Measurements from ENCODE around the gene TOPBP1.
"Not testable (repeated sequence)": the region's sequence is repeated elsewhere in the genome, so short reads cannot be mapped to it uniquely, and the experiment has no call there.

TOPBP1 gene

DNA sequence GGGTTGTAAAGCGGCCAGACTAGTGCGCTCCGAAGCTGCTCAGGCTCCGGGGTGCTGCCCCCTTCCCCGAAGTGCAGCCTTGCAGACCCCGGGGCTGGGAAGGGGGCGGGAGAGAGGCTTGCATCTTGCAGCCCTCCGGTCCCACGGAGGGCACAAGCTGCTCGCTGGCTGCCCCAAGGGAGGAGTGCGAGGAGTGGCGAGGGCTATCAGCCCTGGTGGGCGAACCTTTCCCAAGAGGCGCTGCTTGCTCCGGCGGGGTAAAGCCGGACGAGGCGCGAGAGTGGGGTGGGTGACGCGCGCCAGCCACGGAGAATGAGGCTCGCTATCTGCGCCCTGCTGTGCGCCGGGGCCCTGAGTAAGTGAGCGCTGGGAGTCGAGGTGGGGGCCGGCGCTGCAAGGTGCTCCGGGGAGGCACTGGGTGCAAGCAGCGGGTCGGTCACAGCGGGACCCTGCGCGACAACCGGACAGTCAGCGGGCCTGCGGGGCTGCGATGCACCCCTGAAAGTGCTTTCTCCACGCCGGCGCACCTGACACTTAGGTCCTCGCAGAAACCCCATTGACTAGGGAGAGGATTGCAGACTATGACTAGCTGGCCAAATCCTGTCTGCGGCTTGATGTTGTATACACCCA is 12.7 kb upstream of the TOPBP1 start:
- no peak for DNase-seq (ENCODE audit: low read depth)

DNA sequence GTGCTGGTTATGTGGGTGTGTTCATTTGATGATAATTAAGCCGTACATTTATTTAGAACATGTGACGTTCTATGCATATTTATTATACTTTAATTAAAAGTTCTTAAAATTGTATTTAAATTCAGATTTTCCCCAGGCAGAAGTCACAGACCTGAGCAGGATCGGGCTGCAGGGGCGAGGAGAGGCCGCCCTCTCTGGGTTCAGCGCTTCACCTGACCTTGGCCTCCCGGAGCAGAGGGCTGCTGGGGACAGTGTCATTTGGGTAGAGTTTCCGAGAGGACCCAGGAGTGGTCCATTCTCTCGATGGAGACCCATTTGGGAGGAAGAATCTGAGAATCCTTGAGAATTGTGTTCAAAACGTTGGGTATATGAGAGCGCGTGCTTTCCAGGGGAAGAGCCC is 12.0 kb upstream of the TOPBP1 start:
- no peak for DNase-seq (ENCODE audit: low read depth)

DNA sequence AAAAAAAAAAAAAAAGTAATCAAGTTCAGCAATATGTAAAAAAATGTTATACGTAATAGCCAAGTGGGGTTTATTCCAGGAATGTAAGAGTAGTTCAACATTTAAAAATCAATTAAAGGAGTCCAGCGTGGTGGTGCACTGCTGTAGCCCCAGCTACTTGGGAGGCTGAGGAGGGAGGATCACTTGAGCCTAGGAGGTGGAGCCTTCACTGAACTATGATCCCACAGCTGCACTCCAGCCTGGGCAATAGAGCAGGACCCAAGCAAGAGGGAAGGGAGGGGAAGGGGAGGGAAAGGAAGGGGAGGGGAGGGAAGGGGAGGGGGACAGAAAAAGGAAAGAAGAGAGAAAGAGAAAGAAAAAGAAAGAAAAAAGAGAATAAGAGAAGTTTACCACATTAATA is 10.7 kb upstream of the TOPBP1 start:
- DNase-seq (ENCODE audit: low read depth) = no peak

DNA sequence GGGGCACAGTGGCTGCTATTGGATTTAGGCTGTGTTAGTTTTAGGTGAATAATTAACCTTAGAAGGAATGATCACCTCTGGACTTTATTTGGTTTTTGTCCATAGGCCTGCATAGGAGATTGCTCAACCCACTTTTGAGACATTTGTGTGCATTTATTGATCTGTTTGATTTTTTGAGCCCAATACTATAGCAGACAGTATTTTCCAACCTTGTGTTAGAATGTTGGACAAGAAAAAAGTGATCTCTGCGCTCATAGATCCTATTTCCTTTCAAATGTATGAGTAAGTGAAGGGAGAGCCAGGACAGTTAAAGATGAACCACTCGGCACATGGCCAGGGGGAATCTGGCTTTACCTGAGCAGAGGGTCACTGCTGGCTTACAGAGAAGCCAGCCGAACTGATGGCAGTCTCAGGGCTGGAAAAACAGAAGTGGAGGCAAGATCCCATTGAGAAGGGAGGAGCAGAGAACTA is 8.8 kb upstream of the TOPBP1 start:
- DNase-seq (ENCODE audit: low read depth) = no peak

DNA sequence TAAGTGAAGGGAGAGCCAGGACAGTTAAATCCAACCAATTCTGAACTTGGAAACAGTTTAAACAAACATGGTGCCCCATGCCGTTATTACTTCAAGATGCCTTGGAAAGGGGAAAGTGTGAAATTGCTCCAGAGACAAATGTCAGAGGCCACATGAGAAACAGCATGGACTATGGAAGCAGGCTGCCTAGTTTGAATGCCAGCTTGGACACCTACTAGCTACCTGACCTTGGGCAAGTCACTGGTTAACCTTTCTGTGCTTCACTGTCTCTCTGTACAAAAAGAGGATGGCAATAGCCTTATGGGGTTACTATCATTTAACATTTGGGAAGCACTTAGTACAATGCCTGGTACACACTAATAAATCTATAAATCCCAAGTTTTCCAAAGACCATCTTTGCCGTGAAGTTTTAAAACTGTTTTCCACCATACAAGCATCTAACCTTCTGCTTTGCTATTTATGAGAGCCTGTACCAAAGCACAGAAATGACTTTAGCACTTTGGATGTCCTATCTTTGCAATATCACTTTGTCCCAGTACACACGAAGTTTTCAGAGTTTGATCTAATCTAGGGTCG is 8.3 kb upstream of the TOPBP1 start:
- no peak for DNase-seq (ENCODE audit: low read depth)

DNA sequence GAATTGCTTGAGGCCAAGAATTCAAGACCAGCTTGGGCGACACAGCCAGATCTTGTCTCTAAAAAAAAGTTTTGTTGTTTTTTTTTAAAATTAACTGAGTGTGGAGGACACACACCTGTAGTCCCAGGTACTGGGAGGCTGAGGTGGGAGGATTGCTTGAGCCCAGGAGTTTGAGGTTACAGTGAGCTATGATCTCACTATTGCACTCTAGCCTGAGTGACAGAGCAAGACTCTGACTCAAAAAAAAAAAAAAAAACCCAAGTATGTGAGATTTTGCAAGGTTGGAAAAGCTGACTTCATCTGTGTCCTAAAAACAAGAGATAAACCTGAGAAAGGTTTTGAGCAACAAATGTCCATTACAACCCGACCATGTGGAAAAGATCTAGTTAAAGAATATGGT is 5.4 kb upstream of the TOPBP1 start:
- DNase-seq (ENCODE audit: low read depth) = no peak

DNA sequence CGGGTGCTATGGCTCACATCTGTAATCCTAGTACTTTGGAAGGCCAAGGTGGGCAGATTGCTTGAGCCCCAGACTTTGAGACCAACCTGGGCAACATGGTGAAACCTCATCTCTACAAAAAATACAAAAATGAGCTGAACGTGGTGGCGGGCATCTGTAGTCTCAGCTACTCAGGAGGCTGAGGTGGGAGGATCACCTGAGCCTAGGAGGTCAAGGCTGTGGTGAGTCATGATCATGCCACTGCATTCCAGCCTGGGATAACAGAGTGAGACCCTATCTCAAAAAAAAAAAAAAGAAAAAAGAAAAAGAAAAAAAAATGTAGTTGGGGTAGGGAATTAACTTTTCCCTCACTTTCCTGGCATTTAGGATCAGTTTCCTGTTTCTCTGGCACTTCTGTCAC is 3.4 kb upstream of the TOPBP1 start:
- not testable (repeated sequence) for DNase-seq (ENCODE audit: low read depth)

DNA sequence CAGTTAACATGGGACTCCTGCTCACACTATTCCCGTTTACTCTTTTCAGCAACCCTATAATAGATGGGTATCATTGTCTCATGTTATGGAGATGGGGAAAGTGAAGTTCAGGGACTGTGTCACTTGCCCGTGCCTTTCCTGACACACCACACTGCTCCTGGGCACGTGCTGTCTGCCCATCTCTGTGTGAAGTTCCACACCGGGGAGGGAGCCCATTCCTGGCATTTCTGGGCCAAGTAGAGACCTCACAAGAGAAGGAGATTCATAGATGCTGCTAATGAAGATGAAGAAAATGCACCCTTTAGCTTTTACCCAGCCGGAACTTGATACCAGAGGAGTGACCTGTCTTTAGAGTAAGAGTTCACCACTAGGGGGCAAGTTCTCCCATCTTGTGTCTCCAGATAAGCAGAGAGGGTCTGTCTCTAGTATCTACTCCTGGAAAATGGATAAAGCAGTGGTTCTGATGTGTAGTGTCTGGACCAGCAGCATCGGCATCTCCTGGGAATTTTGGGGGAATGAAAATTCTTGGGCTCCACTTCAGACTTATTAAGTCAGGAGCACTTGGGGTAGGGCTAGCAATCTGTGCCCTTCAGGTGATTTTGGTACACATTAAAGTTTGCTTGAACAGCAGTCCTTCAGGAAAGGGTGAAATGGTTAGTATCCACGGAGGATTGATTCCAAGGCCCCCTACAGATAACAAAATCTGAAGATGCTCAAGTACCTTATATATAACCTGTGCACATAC is 2.0 kb upstream of the TOPBP1 start:
- no peak for DNase-seq (ENCODE audit: low read depth)

DNA sequence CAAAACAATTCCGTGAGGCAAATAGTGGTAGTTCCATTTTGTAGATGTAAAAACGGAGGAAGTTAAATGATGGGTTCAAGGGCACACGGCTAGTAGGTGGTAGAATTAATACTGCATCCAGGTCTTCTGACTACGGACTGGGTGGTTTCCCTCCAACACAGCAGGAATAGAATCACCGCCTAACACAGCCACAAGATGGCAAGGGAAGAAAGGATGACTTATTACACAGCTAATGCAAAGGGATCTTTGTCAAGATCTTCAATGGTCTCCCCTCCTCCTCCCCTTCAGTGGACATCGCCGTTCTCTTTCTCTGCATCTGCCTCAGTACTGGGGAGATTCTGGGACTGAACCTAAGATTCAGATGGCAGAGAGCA is 524 bp upstream of the TOPBP1 start:
- DNase-seq (ENCODE audit: low read depth) = no peak

DNA sequence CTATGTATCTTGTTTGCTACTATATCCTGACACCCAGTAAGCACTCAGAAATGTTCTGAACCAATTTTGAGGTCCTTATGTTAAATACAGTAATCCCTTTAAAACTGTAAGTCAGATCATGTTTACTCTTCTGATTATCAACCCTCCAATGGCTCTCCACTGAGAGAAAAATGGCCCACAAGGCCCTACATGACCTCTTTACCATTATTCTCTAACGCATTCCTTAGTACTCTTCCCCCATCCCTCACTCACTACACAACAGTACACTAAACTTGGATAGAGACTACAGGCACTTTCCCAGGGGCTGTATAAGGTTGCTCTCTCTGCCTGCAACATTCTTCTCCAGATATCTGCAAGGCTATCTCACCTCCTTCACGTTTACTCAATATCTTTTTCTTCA is 1.9 kb downstream of the TOPBP1 start:
- DNase-seq (ENCODE audit: low read depth) = no peak

DNA sequence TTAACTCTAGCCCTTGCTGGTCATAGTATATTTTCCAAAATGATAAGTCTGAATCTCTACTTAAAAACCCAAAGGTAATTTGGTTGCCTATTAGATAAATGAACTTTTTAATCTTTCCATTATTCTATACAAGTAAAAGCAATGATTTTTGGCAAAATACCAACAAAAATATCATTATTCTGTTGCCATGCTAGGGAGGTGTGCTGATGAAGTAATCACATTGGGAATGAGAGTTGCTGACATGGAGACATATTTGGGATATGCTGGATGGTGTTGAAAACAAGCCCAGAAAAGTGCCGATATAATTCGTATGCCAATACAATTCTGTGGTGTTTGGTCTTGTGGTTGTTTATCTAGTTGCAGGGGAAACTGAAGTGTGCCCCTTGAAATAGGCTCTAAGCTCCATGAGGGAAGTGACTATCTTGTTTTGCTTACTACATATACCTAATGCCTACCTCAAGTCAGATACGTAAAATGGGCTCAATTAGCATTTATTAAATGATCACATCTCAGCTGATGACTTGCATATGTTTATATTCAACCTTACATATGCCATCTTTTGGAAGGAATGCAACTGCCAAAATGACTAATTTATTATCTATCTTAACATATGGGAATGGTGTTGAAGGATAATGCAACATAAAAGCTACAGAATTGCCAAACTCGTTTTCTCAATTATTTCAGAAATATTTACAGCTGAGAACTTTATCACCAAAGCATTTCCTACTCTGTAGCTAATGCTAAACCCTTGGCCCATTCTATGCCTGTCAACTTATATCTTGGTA is 5.8 kb downstream of the TOPBP1 start:
- DNase-seq (ENCODE audit: low read depth) = no peak

DNA sequence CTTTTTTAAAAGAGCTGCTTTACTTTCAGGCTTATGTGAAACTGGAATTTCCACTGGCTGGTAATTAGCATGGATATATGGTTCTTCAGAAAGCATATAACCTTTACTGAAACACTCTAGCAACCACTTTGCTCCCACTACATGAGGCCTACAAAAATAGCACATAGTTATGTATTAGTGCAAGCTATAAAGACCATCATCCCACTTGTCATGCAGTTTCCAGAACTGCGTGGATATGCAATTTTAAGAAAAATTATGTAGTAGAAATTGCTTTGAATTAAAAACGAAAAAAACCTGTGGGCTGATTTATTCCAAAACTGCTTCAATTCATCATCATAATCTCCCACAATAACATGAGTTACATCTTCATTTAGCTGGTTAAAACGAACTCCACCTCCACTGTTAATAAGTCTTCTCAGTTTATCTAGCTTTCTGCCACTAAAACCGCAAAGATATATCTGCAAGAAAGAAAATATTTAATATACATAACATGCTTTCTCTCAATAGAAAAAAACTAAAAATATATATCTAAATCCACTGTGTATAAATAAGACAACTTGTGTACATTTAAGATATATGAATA is 12.2 kb downstream of the TOPBP1 start:
- no peak for DNase-seq (ENCODE audit: low read depth)

DNA sequence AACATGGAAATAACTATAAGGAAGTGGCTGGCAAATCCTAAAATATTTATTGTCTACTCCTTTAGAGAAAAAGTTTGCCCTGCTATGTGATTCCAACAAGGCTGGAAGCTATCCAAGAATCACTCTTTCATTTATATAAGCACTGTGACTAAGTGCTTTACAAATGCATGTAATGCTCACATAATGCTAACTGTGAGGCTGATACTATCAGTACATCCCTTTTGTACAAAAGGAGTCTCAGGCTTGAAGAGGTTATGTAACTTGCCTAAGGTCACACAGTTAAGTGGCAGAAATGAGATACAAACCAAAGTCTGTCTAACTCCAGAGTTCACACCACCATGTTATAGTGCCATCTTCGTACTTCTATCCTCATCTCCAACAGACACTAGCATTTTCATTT is 17.0 kb downstream of the TOPBP1 start:
- DNase-seq (ENCODE audit: low read depth) = no peak

DNA sequence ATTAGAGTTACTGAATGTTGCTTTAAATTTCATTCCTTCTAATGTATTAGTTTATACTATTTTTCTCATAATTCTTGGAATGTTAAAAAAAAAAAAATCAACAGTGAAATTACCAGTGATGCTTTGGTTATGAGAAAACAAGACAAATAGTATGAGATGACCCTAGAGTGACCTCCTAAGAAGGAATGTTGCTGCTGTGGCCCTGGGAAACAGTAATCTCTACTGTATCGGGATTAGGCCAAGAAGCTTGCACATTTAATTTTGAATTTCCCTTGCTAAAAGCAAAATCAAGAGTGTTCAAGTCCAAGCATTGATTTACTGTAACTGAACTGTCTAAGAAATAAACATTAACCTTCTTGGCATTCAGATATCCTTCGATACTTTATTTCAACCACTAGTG is 18.1 kb downstream of the TOPBP1 start:
- DNase-seq (ENCODE audit: low read depth) = no peak

DNA sequence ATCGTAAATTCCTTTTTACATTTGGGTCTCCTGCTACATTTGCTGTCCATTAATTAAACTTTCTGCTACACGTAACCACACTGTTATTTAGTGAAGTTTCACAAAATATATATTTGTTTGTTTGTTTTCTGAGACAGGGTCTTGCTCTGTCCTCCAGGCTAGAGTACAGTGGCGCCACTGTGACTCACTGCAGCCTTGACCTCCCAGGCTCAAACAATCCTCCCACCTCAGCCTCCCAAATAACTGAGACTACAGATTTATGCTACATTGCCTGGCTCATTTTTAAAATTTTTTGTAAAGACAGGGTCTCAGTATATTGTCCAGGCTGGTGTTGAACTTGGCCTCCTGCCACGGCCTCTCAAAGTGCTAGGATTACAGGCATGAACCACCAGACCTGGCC is 20.5 kb downstream of the TOPBP1 start:
- DNase-seq (ENCODE audit: low read depth) = no peak

DNA sequence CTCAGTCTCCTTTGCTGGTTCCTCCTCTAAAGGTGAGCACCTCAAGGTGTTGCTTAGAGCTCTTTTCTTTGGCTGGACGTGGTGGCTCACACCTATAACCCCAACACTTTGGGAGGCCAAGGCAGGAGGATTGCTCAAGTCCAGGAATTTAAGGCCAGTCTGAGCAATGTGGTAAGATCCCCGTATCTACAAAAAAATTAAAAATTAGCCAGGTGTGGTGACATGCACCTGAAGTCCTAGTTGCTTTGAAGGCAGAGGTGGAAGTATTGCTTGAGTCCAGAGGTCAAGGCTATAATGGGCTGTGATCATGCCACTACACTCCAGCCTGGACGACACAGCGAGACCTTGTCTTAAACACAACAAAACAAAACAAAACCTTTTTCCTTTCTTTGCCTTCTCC is 28.3 kb downstream of the TOPBP1 start:
- no peak for DNase-seq (ENCODE audit: low read depth)

DNA sequence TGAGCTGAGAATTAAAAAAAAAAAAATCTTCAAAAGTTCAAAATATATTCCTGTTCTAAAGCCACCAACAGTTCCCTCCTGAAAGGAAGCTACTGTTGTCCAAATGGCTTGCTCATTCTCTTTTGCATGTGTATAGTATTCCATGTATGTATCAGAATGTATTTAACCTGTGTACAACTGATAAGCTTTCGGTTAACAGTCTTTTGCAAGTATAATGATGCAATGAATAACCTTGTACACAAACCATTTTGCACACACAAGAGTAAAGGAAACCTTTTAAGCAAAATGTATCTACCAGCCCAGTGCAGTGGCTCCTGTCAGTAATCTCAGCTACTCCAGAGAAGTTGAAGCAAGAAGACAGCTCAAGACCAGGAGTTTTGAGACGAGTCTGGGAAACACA is 32.6 kb downstream of the TOPBP1 start:
- DNase-seq (ENCODE audit: low read depth) = no peak

DNA sequence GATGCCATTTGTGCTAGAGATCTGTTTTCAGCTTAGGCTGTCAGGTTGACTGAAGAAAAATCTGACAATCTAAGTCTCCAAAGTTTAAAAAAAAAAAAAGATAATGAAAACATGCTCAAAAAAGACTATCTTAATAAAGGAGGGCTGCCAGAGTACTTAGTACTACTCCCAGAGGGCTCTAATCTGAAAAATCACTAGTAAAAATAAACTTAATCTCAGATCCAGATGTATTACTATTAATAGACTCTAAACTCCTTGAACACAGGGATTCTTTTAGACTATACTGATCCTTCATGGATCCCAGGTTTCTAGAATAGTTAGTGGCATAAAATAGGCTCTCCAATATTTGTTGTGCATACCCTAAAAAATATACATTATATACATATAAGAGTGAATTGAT is 34.0 kb downstream of the TOPBP1 start:
- no peak for DNase-seq (ENCODE audit: low read depth)

DNA sequence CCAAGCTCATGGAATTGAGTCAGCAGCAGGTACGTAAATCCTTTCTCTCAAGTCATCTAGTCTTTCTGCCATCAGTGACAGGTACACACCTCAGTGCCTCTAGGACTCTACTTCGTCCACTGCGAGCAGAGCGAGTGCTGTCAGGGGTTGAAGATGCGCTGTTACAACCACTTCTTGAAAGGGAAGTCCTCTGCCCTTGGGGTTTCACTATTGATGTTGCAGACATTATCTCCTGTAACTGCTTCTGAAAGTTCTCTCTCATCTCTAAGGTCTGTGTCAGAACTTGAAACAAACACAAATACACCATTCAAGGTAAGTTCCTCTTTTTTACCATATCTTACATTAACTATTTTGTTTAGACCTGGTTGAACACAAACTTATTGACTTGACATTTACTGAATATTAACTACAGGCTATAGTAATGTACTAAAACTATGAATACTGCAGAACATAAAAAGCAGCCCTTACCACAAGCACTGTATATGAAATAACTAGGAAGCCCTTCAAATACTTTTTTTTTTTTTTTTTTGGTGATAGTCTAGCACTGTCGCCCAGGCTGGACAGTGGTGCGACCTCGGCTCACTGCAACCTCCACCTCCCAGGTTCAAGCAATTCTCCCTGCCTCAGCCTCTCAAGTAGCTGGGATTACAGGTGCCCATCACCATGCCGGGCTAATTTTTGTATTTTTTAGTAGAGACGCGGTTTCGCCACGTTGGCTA is 41.5 kb downstream of the TOPBP1 start:
- no peak for DNase-seq (ENCODE audit: low read depth)

DNA sequence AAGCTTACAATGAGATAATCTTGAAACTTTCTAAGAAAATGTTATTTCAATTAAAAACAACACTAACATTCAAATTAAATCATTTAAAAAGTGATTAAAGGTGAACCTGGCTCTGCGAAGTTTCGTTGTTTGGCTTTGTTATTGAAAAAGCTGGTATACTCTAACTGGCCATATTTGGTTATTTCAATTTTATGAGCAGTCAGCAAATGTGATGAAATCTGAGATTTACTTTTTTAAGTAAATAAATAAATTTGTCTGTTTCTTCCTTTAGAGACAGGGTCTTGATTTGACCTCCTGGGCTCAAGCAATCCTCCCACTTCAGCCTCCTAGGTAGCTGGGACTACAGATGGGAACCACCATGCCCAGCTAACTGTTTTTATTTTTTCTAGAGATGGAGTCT is 50.2 kb downstream of the TOPBP1 start:
- no peak for DNase-seq (ENCODE audit: low read depth)

DNA sequence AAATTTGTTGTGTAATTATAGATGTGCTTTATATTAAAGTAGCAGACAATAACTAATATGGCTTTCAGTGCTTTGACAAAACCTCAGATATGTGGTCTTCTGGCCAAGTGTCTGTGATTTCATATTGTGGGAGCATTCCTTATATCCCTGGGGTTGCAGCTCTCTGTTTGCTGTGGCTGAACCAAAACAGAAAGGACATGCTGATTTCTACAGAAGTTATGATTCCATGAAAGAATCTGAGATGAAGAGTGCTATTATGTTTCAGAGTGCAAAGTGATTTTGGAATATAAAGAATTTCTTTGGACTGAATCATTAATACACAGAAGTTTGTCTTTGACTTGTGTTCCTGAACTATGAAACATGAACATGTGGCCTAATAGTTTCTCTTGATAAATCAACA is 51.7 kb downstream of the TOPBP1 start:
- DNase-seq (ENCODE audit: low read depth) = no peak

DNA sequence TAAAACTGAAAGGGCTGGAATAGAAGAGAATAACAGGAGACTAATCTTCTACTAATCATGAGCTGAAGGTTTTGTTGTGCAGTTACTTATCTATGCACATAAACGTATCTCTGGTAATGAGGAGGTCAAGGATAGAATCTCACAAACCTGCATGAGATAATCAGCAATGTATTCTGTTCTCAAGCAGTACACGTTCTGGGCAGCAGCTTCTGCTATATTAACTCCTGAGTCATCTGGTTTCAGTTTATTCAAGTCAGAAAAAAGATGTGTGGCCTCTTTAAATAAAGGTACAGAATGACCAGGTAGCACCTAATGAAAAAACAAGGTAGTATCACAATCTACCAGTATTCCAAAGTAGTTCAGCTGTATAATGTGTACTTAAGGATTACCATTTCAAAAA is 53.4 kb downstream of the TOPBP1 start:
- no peak for DNase-seq (ENCODE audit: low read depth)
